ENCODE results near the gene MAP4K4.
A peak's percentile ranks its signal among the peaks of the same experiment; 100 is the strongest.

Gene MAP4K4

DNA sequence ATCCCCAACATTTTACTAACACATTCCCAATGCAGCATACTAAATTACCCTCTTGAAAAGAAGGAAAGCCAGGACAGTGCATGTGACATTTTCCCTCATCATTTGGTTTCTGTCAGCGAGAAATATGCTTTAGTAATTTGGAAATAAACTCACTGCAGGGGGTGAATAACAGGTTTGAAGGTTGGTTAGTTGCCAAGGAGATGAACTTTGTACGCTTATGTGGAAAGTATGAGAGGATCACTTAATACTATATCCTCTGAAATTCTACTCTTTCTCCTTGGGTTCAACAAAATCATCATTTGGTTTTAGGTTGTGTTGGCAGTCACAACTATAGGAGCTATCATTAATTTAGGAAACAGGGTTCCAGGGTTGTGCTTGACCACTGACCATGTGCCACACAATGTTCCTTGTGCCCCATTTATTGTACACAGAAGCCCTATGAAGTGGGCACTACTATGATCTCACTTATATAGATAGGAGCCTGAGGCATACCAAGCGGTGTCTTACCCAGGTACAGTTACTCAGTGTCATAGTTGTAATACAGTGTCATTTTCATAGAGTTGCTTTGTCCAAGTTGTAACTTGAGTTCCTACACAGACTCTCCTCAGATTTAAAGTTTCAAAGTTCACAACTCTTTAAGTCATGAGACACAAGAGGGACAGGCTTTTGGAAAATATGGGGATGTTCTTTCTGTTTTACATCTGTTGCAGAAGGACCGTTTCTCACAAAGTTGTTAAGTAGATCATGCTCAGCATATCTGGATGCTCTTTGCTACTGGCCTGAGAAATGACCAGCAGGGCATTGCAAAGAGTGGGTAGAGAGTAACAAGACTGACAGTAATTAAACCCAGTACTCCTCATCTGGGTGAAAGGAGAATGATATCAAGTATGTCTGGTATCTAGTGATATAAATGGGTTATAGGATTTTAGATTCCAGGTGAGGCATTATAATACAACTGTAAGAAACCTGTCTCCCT, 91.8 kb downstream of the MAP4K4 start:
- no peak for DNase-seq (ENCODE audit: low read depth, low spot score)

DNA sequence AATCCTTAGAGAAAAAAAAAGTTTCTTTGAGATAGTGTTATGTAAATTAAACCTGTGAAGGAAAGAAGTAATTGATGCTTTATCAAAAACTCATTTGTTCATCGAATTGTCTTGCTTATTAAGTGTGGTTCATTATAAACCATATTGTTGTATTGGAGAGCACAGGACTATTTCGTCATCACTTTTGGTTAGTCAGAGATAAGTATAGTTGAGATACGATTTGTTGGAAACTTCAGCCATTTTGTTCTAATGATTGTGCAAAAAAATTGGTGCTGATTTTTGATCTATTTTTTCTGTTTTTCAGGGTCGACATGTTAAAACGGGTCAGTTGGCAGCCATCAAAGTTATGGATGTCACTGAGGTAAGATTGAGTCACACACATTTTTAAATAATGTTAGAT, 92.9 kb downstream of the MAP4K4 start:
- DNase-seq (ENCODE audit: low read depth, low spot score) = no peak

DNA sequence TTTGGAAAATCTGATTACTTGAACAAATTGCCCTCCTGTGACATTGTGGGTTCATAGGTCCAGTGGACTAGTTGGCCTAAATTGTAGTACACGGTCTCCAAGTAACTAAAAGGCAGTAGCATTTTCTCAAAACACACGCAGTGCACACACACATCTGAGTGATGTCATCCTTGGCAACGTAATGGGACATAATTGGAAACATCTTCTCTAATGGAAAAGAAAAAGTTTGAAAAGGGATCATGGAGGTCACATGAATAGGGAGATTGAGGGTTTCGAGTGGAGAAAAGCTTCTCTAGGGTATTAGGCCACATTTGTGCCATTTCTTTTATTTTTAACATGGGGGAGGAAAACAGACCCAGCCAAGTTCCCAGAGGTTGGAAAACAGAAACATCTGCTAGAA, 93.3 kb downstream of the MAP4K4 start:
- no peak for DNase-seq (ENCODE audit: low read depth, low spot score)

DNA sequence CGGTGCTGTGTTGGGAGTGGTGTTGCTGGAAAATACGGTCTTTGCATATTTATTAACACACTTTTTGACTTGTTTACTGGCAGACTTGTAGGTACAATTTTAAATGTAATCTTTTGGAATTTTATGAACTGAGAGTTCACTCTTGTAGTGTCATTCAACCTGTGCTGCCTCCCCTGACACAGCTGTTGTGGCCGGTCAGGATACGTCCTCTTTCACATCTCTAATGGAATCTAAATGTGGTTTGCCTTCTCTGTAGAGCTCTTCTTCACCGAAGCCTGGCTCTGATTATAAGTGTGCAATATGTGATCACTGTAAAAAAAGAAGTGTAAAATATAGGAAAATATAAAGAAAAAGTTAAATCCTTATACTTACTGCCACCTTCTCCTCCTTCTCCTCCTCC, 94.7 kb downstream of the MAP4K4 start:
- no peak for DNase-seq (ENCODE audit: low read depth, low spot score)

DNA sequence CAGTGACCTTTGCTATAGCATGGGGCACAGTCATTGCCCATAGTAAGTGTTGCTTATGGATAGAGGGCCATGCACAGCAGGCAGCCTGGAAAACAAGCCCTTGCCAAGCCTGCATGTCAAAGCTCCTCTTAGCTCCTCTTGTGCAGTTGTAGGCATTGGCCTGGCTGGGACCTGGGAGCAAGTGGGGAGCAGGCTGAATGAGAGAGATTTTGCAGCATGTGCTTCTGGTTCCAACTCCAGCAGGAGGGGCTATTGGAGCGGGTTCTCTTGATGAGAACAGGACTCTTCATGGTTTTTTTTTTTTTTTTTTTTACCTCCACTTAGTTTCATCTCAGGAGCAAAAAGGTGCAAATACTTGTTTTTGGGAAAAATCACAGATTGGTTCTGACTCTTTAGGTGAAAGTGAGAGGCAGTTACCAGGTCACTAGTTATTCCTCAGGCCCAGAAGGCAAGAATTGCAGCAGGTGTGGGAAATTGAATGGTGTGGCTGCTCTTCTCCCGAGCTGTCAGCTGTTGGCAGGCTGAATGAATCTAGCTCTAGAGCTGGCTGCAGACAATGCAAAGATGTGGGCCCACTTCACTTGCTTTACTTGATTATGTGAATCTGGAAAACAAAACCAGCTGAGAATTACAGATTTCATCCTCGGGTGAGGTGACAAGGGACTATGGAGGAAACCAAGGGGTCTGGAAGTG, 95.9 kb downstream of the MAP4K4 start:
- no peak for DNase-seq (ENCODE audit: low read depth, low spot score)

DNA sequence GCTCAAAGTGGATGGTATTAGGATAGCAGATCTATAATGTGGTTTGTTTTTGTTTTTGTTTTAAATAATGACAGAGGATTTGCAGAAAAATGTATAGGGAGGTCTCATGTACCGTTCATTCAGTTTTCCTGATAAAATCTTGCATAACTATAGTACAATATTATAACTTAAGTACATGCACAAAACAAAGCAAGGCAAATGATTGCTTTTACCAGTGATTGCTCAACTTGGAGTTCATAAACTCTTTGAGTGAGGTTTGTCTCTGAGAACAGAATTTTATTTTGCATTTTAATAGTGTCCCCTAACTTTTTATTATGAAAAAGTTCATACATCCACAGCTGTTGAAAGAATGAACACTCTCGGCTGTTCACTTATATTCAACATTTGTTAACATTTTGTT, 96.6 kb downstream of the MAP4K4 start:
- DNase-seq (ENCODE audit: low read depth, low spot score) = no peak

DNA sequence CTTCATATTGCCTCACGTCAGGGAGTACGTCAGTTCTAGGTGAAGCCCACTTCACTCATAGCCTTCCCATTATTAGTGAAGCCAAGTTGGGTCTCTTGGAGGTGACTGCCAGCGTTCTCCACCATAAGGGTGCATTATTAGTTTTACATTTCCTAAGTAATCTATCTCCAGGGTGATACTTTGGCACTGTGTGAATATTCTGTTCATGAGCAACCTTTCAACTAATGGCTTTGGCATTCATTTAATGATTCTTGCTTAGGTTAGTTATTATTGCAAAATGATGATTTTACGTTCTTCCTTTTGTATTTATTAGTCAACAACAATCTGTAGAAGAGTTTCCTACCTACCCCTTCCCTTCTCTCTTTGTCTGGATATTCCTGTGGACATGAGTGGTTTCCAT, 97.5 kb downstream of the MAP4K4 start:
- no peak for DNase-seq (ENCODE audit: low read depth, low spot score)

DNA sequence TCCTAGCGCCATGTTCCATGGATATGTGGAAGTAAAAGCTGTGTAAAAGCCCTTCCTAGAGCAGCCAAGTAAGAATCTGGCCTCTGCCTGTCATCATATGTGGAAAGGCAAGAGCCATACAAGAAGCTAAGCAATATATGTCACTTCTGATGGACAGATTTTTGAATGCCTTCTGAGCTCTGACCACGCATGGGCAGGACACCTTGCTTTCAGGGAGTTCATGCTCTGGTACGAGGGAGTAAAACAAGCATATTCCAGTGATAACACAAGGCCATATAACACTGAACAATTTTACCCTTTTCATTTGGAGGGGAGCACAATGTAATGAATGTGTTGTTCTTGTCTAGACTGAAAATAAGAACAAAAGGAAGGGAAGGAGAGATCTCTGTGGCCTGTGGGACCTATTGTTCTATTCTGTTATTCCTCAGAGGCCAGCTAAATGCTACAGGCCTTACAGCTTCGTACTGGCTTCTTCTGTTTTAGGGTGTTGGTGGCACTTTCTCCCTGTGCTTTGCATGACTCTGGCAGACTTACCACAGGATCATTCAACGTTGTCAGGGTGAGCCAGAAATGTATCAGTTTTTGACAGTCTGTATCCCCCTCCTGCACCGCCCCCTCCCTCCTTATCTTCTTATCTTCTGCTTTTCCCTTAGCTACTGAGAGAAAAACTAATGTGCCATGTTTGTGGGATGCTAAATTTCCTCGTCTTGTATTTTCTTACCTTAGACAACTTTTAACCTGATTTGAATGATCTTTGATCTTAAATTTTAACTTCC, 99.5 kb downstream of the MAP4K4 start:
- no peak for DNase-seq (ENCODE audit: low read depth, low spot score)

DNA sequence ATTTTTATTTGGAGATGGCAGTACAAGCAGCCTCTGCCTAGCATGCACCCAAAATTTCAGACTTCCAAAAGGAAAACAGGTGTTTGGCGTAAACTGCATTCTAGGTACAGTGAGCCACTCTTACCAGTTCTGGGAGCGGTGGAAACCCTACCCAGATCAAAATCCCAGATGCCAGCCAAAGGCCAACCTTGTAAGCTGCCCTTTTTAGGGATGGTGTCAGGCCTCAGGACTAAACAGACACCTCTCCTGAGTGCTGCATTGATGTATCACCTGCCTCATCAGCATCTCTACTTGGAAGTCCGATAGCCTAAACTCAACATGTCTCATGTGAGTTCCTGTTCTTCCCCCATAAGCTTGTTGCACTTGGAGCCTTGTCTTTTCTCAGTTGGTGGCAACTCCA, 104.0 kb downstream of the MAP4K4 start:
- DNase-seq (ENCODE audit: low read depth, low spot score) = no peak

DNA sequence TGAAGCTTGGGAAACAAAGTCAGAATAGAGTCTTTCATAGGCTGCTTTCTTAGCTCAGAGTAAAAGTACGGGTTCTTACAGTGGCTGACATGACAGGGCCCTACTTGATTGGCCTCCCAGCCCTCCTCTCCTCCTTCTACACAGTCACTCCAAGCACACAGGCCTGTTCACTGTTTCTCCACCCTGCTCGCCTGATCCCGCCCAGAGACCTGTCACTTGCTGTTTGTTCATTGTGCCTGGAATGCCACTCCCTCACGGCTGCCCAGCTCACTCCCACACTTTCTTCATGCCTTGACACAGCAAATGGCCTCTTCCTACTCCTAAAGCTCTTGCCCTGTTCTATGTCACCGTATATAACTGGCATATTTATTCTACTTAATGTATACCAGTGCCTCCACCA, 104.8 kb downstream of the MAP4K4 start:
- no peak for DNase-seq (ENCODE audit: low read depth, low spot score)

DNA sequence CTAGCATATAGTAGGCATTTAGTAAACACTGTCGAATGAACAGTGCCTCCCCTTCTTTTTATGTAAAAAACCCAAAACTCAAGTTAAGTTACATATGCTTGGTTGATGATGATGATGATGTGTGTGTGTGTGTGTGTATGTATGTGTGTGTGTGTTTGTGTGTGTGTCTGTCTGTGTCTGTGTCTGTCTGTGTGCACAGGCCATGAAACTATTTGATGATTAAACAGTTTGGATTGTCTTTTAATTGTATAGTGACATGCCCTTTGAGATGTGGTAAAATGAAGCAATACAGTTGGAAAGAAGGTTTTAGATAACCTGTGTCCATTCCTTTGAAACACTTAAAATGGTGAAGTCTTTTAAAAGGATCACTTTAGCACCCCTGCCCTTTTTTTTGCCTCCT, 105.6 kb downstream of the MAP4K4 start:
- DNase-seq (ENCODE audit: low read depth, low spot score) = peak; percentile 43

DNA sequence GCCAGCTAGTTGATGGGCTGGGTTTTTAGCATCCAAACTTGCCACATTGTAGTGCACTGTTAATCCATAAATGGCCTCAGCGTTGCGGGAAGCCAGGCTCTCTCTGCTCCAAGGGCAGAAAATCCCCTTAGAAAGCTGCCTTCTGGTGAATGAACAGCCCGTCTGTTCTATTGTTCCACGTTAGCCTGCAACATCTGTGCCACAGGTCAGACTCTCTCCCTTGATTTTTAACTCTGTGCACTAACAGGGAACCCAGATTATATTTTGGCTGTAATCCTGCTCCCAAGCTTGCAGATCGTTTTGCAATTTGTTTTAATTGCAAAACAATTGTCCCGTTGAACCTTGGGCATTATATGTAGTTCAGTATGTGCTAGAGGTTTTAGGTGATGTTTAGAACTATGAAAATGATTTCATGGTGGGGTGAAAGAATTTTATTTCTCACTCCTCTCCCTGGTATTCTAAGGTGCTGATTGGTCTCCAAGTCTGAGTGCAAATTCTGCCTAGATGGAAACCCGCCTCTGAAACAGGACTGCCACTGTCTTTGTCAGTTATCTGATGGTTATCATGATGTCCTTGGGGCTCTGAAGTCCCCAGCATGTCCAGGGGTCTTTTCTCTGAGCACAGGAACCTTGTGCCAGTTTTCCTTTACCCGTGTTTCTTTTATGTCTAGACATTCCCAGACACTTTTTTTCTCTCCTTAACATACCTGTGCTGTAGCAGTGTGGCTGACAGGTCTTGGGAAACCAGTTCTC, 106.6 kb downstream of the MAP4K4 start:
- DNase-seq (ENCODE audit: low read depth, low spot score) = peak; percentile 40

DNA sequence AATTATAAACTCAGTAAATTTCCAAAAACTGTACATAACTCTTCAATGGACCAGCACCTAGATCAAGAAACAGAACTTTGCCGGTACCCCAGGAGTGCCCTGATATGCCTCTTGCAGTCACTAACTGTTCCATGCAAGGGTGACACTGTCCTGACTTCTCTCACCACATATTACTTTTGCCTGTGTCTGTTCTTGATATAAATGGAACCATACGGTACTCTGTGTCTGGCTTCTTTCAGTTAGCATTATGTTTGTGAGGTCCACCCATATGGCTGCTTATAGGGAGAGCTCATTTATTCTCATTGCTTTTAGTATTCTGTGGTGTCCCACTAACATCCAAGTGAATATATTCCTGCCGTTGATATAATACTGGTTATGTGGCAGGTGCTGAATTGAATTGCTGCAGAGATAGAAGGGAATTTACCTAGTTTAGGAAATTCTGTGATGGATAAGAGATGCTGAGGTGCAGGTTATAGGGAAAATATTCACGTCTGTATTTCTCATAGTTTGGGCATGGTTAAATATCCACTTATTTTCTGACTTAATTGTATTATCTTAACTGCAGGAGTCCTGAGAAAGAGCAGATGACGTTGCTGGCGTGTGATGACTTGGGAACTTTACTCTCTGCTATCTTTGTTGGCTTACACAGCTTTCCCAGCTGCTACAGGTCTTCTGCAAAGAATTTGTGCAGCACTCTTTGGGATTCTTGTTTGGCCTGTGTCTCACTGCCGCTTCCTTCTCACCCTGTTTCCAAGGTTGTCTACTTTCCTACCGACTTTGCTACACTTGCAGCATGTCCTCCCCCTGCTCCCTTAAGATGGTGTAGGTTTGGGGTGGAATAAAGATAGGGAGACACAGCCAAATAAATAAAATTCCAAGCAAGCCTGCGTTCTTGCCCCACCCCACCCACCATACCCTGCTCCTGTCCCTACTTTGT, 107.9 kb downstream of the MAP4K4 start:
- DNase-seq (ENCODE audit: low read depth, low spot score) = peak; percentile 49

DNA sequence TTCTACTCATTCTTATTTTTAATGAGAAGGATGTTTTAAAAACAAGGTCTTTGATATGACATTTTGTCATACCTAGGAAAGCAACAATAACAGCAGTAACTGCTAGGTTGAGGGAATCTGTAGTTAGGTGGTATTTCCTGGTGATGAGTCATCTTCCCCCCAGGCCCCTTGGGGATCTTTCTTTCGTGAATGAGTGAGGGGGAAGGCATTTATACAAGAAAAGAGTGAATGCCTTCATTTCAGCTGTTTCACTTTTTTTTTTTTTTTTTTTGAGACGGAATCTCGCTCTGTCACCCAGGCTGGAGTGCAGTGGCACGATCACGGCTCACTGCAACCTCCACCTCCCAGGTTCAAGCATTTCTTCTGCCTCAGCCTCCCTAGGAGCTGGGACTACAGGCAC, 108.6 kb downstream of the MAP4K4 start:
- DNase-seq (ENCODE audit: low read depth, low spot score) = peak; percentile 83

DNA sequence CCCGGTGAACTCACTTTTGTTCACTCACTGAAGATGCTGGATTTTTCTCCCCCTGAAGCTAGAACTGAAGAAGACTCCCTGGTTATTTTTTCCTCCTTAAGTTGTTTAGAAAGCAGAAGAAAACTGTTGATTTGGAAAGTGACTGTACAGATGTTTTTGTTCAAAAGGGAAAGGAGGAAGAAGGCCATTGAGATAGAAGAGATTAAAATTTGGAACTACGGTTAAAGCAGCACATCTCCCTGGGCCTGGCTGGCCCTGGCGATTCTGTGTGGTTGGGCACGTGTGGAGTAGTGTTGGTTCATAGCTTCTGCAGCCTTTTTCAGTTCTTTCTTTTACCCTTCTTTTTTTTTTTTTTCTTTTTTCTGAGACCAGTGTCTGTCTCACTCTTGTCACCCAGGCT, 109.2 kb downstream of the MAP4K4 start:
- DNase-seq (ENCODE audit: low read depth, low spot score) = no peak

DNA sequence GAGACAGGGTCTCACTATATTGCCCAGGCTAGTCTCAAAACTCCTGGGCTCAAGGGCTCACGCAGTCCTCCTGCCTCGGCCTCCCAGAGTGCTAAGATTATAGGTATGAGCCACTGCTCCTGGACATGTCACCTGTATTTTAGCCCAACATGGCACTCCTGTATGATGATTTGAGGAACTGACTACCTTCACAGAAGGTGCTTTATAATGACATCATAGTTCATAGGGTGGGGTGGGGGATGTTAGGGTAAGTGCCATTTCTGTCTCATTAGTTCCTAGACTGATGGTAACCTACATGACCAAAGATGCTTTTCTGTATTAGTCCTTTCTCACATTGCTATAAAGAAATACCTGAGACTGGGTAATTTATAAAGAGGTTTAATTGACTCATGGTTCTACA, 109.7 kb downstream of the MAP4K4 start:
- no peak for DNase-seq (ENCODE audit: low read depth, low spot score)

DNA sequence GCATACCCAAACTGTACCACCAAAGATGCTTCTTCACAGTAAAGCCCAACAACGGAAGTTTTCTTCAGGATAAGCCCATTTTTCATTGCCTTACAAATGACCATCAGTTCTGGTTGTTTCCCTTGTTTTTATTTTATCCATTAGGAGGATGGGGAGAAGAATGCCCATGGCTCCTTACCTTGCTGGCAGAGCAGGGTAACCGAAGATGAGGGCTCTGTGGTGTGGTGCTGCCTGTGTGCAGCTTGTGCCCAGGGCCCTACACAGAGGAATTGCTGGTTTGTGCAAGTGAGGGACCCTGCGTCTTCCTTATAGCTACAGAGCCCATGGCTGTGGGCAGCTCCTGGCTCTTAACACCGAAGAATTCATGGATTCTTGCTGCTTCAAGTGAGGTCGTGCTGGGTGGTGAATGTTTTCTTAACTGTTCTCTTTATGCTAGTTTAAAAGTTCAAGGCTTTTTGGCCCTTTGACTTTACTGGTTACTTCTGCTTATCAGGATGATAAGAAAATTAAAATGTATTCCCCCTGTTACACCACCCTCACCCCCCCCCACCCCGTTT, 110.6 kb downstream of the MAP4K4 start:
- peak; percentile 47 for DNase-seq (ENCODE audit: low read depth, low spot score)

DNA sequence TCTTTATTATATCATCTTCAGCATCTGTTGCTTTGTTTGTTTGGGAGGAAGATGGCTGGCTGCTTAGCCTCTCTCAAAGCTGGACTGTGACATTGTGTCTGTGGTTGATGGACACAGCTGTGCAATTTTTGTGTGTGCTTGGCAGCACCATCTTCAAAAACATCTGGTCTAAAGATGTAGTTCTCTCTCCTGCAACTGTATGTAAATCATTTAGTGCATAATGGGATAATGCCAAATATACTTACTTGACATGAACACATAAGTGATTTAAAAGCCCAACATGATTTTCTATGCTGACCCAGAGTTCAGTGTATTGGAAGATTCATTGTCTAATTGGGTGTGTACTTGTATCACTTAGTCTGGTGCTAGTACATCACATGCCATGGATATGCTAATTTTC, 112.2 kb downstream of the MAP4K4 start:
- DNase-seq (ENCODE audit: low read depth, low spot score) = no peak

DNA sequence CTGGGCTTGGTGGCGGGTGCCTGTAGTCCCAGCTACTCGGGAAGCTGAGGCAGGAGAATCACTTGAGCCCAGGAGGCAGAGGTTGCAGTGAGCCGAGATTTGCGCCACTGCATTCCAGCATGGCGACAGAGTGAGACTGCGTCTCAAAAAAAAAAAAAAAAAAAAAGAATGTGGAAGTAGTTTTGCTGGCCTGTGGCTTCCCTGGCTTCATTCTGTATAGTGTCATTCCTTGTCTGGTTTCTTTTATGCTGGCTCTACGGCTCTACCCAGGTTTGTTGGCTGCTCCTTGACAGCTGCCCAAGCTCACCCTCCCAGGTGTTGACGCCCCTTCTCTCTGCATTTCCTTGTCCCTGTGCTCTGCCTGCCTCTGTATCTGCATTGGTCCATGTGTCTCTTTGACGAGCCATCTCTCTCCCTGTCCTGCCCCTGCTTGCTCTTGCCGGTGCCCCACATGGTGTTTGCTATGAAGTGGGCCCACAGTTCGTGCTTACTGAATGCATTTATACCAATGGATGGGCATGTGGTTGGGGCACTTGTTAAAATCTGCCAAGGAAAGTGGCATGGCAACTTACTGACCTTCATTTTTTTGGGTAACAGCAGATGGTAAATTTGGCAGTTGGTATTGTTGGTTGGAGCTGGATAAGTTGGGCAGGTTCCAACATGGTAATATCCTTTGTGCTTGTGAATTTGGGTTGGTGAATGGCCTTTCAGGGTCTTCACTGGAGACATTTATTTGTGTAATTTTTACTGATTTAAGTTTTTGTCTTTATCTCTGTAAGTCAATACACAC, 113.9 kb downstream of the MAP4K4 start:
- DNase-seq (ENCODE audit: low read depth, low spot score) = no peak

Measured in astrocyte of the hippocampus (primary cell).